NCI-H1048 (cell line): ENCODE results near the gene RBMX.

Source experiments
- DNase-seq: peaks from one replicate; lab custom pipeline; 2025; lab: John Stamatoyannopoulos, UW

RBMX gene

DNA sequence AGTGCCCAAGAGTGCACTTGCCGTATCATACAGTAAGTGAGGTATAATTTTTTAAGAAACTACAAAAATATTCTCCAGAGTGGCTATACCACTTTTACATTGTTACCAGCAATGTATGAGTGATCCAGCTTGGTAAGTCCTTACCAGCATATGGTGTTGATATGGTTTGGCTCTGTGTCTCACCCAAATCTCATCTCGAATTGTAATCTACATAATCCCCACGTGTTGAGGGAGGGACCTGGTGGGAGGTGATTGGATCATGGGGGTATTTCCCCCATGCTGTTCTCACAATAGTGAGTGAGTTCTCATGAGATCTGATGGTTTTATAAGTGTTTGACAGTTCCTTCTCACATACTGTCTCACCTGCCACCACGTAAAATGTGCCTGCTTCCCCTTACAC, 44.8 kb downstream of the RBMX start:
- no peak for DNase-seq

DNA sequence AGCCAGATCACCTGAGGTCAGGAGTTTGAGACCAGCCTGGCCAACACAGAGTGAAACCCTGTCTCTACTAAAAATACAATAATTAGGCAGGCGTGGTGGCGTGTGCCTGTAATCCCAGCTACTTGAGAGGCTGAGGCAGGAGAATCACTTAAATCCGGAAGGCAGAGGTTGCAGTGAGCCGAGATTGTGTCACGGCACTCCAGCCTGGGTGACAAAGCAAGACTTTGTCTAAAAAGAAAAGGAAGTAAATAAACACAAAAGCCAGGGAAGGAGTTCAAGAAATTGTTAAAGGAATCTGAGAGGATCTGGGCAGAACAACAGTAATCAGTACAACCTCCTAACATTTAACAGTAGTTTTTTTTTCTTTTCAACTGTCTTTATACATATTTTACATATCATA, 51.1 kb downstream of the RBMX start:
- no peak for DNase-seq

- no peak for DNase-seq
Measured at GRCh38 chrX:136828830-136829229, 51.7 kb downstream of the RBMX start.

- DNase-seq = no peak
Measured at GRCh38 chrX:136827026-136827425, 53.5 kb downstream of the RBMX start.

DNA sequence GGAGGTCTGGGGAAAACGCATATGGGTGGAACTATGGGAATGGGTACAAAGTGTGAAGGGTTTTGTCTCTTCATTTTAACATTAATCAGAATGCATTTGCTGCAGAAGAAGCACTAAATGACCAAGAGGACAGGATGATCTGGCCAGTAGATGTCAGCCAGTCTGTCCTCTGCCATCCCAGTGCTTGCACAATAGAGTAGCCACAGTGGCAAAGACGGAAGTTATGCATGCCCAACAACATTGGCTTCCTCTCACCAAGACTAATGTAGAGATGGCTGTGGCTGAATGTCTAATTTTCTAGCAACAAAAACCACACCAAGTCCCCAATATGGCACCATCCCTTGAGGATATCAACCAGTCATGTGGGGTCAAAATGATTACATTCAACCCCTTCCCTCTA, 54.8 kb downstream of the RBMX start:
- no peak for DNase-seq
